GM21825 (cell line): ENCODE data around the gene ADGRV1.
"Not testable (repeated sequence)": the region's sequence is repeated elsewhere in the genome, so short reads cannot be mapped to it uniquely, and the experiment has no call there.

Experiments
- ATAC-seq: cut with Tn5 transposase; IDR thresholded peaks from one replicate; pipeline ENCODE4 v1.9.1; 2021; ENCODE audit warnings: mild to moderate bottlenecking, moderate library complexity; ENCODE audit not compliant: unreplicated experiment

Gene ADGRV1

DNA sequence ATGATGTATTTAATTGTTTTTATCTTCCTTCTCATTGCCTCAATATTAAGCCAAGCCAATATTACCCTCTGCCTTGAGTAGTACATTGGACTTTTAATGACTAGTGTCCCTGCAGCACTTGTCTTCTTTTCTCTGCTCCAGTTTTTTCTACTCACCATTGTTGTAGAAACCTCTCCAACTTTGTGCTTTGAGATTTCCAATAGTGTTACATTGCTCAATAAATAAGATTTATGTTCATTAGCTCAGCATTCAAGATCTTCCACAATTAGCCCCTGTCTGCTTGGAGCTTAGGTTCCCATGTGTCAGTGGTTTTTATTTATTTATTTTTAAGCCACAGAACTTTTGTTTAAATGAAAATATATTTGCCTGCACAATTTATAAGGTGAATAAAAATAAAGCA, 145.3 kb downstream of the ADGRV1 start:
- no peak for ATAC-seq

DNA sequence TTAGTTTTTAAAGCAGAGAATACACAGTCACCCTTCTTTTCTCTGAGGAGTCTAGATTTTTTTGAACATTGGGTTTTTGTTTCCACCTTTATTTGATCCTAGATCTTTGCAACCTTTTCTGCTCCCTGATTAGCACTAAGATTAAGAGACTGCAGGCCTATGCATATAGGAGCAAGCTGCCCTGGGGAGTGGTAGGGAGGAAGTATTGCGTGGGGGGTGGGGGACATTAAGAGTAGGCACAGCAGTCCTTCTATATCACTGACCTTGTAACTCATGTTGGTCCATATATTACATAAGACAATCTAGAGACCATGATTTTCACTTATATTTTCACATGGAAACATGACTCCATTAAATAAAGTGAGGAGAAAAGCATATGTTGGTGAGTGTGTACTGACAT, 149.1 kb downstream of the ADGRV1 start:
- ATAC-seq, result no peak

DNA sequence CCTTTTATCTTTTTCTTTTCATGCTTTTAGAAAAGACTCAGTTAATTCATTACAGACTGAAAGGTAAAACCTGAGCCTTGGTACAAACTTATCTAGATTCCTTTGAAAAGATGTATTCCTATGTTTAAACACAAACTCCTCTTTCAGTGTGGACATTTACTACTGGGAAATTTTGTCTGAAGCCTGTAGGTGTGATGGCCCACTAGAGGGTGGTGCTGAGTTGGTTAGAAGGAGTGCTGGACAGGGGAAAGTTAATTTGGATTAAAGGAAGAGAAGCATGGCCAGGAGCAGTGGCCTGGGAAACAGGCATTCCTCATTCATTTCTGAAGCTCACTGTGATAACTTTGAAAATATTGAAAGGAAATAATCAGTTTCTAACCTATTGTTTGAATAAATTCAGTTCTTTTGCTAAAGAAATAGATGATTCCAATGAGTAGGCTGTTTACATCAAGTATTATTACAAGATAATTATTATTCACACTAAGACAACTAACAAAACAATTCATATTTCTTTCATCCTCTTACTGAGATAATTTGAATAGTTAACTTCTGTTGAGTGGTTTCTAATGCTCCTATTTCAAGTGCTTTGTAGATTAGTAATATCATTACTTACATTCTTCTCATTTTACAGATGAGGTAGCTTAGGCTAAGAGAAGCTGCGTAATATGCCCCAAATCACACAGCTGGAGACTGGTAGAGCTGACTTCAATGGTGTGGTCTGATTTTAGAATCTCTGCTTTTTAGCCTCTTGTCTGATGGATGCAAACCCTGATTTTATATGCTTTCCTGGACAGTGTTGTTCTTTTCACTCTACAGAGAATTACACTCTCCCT, 150.9 kb downstream of the ADGRV1 start:
- ATAC-seq, result no peak

DNA sequence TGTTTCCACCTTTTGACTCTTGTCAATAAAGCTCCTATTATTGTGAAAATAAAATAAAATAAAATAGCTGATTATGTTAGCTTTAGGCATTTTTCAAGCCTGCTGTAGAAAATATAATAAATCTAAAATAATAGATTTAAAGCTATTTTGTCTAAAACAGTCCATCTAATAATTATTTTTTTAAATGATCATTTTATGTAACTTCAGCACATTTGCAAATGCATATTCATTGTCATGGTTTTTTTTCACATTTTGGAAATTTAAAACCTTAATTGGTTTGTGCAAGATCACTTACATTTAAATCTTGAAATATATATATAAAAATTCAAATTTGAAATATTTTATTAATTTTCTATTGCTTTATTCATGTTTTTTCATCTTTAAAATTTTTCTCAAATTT, 159.8 kb downstream of the ADGRV1 start:
- ATAC-seq, result no peak

DNA sequence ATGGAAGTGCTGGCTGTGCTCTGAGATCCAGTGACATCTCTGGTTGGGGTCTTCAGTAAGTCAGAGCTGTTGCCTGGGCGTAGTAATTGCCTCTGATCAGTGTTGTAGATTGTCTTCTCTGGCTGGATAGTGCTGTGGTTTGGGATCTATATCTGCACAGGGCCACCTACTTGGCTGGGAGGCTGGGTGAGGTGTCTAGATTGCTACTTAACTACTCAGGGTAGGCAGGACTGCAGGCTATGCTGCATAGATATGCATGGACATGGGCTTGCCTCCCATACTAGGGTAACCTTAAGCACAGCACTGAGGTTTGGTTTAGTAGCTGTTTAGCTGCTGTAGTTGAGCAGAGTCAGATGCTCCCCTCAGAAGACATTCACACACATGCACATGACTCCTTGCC, 181.0 kb downstream of the ADGRV1 start:
- ATAC-seq, result no peak

DNA sequence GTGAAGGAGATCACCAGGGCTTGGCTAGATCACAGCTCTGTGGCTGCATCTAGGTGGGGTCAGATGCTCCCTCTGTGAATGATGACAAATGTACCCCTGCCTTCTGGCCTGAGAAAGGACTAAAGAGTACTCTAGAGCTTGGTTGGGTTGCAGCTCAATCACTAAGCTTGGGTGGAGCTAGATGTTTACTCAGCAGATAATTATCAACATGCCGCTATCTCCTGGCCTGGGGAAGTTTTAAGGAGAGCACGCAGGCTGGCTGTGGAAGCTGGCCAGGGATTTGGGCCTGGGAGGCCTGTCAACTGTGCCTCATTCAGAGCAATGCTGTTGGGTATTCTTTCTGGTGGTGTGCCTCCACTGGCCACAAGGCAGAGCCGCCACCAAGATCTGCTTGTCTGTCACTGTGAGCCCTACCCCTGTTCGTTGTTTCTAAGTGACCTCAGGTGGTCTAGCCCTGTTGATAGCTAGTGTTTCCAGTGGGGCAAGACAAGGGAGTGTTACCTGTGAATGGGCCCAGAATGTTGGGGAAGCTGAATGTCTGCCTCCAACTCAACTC, 181.7 kb downstream of the ADGRV1 start:
- no peak for ATAC-seq

DNA sequence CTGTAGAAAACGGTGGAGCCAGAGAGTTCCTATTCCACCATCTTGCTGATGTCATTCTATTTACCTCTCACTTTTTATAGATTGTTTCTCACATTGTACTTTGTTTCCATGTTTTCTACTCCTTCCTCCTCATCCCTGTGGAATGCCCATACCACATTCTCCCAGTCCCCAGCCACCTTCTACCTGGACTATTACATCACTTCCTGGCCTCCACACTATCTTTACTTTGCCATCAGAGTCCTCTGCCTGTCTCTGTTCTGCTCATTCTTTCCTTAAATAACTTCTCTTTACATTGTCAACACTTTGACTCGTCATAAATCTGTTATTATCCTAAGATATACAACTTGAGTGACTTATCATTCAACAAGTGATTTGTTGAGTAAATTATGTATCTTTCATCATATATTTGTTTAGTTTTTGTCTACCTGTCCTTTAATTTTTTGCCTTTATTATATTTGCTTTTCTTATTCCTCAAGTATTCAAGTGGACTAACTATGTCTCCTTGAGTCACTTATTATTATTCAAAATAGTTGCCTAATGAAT, 182.5 kb downstream of the ADGRV1 start:
- ATAC-seq, result no peak

DNA sequence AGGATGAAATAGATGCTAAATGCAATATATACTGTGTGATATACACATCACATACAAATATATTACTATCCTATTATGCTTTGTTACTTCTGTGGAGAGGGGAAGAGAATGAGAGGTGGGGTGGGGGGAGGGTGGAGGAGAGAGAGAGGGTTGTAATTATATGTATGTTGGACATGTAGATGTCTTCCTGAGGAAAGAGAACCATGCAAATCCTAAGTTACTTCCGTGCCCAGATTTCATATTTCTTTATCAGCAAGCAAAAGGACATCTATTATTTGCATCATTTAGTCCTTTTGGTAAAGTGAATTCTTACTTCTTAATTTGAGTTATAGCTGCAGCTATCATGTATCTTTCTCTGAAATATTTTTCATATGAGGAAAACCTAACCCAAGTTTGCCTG, 187.5 kb downstream of the ADGRV1 start:
- ATAC-seq, result no peak

DNA sequence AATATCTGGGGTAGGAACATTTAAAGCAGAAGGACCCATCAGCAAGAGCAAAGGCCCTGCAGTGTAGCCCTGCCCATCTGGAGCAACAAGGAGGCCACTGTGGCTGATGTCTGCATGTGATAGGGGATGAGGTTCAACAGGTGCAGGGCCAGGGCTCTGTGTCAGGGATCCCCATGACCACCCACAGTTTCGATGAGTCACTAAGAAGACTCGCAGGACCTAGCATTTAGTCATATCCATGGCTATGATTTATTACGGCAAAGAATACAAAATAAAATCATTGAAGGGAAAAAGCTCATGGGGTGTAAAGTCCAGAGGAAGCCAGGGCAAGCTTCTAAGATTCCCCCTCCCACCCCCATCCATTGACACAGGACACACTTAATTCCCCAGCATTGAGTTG, 188.6 kb downstream of the ADGRV1 start:
- no peak for ATAC-seq

DNA sequence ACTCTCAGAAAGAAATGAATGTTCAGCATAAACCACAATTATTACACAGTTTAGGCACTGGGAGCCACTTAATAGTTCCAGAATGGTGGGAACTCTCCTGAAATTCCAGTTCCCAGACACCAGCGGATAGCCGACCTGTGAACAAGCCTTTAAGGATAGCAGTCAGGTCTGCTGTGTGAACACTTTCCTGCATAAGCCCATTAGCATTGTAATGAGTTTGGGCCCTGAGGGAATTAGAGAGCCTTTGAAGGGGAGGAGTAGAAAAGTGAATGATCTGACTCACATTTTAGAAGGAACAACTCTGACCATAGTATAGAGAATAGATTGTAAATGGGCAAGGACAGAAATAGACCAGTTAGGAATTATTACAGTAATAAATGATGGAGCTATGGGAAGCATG, 189.1 kb downstream of the ADGRV1 start:
- ATAC-seq, result no peak

DNA sequence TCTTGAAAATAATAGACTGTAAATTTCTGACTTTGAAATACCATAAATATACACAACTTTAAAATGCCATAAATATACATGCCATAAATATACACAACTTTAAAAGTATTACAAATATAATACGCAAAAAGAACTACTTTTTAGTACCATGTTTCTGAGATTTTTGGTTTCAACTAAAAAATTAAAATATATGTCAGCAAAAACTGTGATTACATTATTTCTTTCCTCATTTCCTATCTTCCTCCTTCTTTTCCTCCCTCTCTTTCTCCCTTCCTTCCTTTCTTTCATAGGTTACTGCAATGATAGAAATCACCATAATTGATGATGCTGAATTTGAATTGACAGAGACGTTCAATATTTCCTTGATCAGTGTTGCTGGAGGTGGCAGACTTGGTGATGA, 200.5 kb downstream of the ADGRV1 start:
- ATAC-seq, result no peak

DNA sequence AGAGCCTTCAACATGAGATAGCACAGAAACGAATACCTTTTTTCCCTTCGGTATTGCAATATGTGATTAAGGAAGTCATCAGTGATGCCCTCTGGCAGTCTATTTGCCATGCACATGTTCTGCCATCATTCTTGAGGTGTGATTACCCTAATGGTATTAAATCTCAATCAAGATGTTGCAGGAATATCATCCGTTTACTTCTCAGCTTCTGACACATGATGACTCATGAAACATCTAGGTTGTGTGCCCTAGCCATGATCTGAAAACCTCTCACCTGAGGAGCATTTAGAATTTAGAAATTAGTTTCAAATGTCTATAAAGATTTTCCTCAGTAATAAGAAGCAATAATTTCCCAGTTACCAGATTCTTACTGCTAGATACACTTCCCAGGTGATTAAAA, 209.1 kb downstream of the ADGRV1 start:
- ATAC-seq, result no peak

DNA sequence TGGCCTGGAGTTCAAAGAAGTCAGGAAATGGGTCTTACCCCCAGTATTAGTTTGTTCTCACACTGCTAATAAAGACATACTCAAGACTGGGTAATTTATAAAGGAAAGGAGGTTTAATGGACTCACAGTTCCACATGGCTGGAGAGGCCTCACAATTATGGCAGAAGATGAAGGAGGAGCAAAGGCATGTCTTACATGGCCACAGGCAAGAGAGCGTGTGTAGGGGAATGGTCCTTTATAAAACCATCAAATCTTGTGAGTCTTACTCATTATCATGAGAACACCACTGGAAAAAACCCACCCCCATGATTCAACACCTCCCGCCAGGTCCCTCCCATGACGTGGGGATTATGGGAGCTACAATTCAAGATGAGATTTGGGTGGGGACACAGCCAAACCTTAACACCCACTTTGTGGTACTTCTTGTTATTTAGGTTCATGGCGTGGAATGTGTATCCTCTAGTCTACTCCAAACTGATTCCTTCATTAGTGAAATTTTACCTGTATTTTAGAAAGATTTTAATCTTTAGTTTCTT, 211.5 kb downstream of the ADGRV1 start:
- not testable (repeated sequence) for ATAC-seq

DNA sequence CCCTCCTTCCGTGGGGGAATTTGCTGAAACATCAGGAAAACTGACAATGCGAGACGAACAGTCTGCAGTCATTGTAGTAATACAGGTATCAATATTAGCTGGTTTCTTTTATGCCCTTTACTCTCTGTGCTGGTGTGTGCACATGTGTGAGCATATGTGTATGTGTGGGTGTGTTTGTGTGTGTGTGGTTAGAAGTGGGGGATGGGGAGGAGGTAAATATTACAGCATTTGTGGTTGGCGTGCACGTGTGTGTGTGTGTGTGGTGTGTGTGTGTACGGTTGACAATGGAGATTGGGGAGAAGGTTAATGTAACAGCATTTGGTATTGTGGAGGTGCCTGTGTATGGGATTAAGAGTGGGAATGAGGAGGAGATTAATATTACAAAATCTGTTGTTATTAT, 219.4 kb downstream of the ADGRV1 start:
- no peak for ATAC-seq

DNA sequence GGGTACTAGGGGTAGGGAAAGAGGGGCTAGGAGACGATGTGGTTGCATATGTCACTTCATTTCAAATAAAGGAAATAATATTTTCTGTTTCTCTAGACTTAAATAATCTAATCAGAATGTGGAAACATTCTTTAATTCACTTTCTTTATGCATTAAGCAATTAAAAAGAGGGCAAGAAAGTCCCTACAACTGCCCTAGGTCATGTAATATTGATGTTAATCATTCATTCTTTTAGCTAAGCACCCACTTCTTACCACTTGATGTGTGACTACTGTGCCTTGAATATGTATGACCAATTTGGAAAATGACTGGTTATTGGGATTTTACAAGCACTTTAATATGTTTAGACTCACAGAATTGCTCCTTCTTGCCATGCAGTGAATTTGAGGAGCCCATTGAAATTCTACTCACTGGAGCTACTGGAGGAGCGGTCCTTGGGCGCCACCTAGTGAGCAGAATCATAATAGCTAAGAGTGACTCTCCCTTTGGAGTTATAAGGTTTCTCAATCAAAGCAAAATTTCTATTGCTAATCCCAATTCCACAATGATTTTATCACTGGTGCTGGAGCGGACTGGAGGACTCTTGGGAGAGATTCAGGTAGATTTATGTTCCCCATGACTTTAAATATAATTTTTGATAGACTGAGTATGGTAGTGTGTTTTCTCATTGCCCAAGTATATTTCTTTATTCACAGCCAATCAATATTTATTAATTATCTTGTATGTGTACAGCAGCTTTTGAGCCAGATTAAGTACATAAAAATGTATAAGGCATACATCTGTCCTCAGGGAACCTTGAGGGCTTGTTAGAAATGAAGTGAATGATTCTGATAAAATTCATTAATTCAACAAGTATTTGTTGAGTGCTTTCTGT, 225.1 kb downstream of the ADGRV1 start:
- ATAC-seq, result peak; percentile 95

DNA sequence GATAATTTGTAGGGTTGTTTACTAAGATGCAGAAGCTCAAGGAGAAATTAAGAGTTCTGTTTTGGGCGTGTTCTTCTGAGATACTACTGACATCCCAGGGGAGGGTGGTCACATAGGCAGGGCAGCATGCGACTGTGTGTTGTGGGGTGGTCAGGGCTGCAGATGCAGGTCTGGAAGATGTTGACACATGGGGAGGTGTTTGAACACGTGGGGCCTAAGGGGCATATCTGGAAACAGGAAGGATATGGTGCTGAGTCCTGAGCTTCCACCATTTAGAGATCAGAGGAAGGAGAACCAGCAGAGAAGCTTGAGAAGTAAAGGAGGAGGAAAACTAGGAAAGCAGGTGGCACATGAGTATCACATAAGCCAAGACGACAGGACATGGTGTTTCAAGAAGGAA, 228.2 kb downstream of the ADGRV1 start:
- ATAC-seq, result no peak

DNA sequence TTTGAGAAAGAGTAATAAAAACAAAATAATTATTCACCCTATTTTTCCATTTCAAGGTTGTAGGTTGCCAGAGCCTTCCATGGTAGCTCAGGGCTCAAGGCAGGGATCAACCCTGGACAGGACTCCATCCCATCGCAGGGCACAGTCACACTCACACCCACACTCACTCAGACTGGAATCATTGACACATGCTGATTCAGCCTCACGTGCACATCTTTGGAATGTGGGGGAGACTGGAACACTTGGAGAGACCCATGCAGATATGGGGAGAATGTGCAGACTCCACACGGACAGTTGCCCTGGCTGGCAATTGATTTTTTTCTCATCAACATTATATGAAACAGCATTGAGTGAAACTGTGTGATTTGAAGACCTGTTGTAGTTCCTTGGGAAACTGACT, 234.1 kb downstream of the ADGRV1 start:
- no peak for ATAC-seq

DNA sequence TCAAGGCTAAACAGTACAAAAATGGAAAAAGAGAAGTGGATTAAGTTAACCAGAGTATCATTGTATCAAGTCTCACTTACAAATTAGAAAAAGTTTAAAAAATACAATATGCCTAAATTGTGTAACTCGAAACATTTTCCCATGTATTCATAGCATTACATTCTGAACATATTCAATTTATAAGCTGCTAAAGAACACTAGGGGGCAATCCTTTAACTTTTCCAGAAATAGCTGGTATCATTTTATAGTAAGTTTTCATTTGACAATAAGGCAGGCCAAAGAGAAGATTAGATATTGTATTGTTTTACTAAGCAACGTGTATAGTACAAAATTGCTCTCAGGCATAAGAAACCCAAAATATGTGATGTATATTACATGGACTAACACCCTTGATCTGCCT, 234.6 kb downstream of the ADGRV1 start:
- ATAC-seq, result no peak

DNA sequence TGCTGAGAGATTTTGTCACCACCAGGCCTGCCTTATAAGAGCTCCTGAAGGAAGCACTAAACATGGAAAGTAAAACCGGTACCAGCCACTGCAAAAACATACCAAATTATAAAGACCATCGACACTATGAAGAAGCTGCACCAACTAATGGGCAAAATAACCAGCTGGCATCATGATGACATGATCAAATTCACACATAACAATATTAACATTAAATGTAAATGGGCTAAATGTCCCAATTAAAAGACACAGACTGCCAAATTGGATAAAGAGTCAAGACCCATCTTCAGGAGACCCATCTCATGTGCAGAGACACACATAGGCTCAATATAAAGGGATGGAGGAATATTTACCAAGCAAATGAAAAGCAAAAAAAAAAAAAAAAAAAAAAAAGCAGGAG, 238.3 kb downstream of the ADGRV1 start:
- ATAC-seq, result not testable (repeated sequence)

DNA sequence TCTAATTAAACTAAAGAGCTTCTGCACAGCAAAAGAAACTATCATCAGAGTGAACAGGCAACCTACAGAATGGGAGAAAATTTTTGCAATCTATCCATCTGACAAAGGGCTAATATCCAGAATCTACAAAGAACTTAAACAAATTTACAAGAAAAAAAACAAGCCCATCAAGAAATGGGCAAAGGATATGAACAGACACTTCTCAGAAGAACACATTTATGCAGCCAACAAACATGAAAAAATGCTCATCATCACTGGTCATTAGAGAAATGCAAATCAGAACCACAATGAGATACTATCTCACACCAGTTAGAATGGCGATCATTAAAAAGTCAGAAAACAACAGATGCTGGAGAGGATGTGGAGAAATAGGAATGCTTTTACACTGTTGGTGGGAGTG, 241.5 kb downstream of the ADGRV1 start:
- ATAC-seq, result not testable (repeated sequence)

DNA sequence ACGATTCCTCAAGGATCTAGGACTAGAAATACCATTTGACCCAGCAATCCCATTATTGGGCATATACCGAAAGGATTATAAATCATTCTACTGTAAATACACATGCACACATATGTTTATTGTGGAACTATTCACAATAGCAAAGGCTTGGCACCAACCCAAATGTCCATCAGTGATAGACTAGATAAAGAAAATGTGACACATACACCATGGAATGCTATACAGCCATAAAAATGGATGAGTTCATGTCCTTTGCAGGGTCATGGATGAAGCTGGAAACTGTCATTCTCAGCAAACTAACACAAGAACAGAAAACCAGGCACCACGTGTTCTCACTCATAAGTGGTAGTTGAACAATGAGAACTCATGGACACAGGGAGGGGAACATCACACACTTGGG, 241.9 kb downstream of the ADGRV1 start:
- ATAC-seq, result not testable (repeated sequence)
